A673 (cell line): ENCODE measurements around the gene CCDC171.

ENCODE experiments used
- EZH2 ChIP-seq: fragments of 200-600 bp; sonication (generic); IDR thresholded peaks from 2 replicates; pipeline ENCODE4 v1.6.1; 2017; ENCODE audit warnings: borderline replicate concordance, low read depth, mild to moderate bottlenecking, mixed read lengths, antibody characterized with exemption, low read length; ENCODE audit not compliant: poor library complexity, severe bottlenecking
- TF ChIP-seq, protein P1 (sequence below): fragments of 300-800, 200-600 bp; sonication (generic); conservative IDR thresholded peaks from 2 replicates; pipeline ENCODE4 v1.5.1; 2017; ENCODE audit warnings: low read depth, mild to moderate bottlenecking, antibody characterized with exemption, low read length, moderate library complexity, mixed read lengths

DNA sequence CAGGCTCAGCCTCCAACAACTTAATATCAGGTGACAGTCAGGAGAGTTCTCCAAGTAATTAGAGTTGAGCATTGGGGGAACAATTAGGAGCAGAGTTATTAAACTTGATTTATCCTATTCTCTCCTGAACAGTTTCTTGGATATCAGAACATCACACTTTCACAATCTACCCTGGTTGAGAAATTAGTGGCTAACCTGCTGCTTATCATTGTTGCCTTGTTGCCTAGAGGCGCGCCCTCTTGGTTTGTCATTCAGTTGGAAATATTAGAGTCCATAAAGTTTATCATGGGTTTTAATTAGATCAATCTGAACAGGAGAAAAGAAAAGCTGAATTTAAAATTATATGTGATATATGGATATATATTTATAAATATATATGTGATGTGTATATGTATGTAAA is 291.1 kb downstream of the CCDC171 start:
- TF ChIP-seq, protein P1, sequence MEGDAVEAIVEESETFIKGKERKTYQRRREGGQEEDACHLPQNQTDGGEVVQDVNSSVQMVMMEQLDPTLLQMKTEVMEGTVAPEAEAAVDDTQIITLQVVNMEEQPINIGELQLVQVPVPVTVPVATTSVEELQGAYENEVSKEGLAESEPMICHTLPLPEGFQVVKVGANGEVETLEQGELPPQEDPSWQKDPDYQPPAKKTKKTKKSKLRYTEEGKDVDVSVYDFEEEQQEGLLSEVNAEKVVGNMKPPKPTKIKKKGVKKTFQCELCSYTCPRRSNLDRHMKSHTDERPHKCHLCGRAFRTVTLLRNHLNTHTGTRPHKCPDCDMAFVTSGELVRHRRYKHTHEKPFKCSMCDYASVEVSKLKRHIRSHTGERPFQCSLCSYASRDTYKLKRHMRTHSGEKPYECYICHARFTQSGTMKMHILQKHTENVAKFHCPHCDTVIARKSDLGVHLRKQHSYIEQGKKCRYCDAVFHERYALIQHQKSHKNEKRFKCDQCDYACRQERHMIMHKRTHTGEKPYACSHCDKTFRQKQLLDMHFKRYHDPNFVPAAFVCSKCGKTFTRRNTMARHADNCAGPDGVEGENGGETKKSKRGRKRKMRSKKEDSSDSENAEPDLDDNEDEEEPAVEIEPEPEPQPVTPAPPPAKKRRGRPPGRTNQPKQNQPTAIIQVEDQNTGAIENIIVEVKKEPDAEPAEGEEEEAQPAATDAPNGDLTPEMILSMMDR, result no peak
- no peak for TF ChIP-seq EZH2
